Gastrocnemius medialis (tissue), 4 donors: ENCODE data around the gene FYN. TPM values are rescaled to one million over a fixed set of nuclear protein-coding genes. Genes with fewer than 3 reads are reported as not detected.

Experiments used
- ATAC-seq, 2 donors: fragments of 150-250 bp; one replicate each; pipeline ENCODE4 v1.9.1; 2016
- DNase-seq, 2 donors: peaks; one replicate each; pipeline ENCODE4 v3.0.0-alpha.2; 2019
- H3K27ac ChIP-seq, 4 donors: fragments of 200-600 bp; sonication (generic); 1 replicate in 1 of 4; 2 replicates in 3 of 4; pipeline ENCODE4 v1.5.1; 2016 to 2018; ENCODE audit warnings: mild to moderate bottlenecking in 2 of 4, moderate library complexity in 1 of 4
- H3K27me3 ChIP-seq, 3 donors: fragments of 200-600 bp; sonication (generic) in 2 of 3; 1 replicate in 1 of 3; 2 replicates in 2 of 3; pipeline versions ENCODE4 v1.5.1 to v1.6.0; 2016 to 2019; ENCODE audit warnings: mild to moderate bottlenecking in 1 of 3, moderate library complexity in 1 of 3
- H3K36me3 ChIP-seq, 2 donors: fragments of 200-600 bp; sonication (generic) in 1 of 2; one replicate each; pipeline ENCODE4 v1.5.1; 2017 to 2018
- H3K4me1 ChIP-seq, 2 donors: fragments of 200-600 bp; sonication (generic) in 1 of 2; one replicate each; pipeline ENCODE4 v1.5.1; 2016 to 2017; ENCODE audit warnings: mild to moderate bottlenecking in 2 of 2
- H3K4me3 ChIP-seq, 4 donors: fragments of 200-600 bp; sonication (generic) in 3 of 4; 1 replicate in 1 of 4; 2 replicates in 3 of 4; pipeline ENCODE4 v1.5.1; 2016 to 2019; ENCODE audit warnings: mild to moderate bottlenecking in 2 of 4
- H3K9me3 ChIP-seq, 3 donors: fragments of 200-600 bp; sonication (generic) in 2 of 3; 1 replicate in 1 of 3; 2 replicates in 2 of 3; pipeline ENCODE4 v1.5.1; 2016 to 2019
- POLR2A ChIP-seq, 2 donors: fragments of 450-650 bp; IDR thresholded peaks; one replicate each; pipeline ENCODE4 v1.6.1; 2017; ENCODE audit warnings: antibody characterized with exemption in 2 of 2, mild to moderate bottlenecking in 2 of 2, moderate library complexity in 2 of 2
- in situ Hi-C, 4 donors: fragments of 200-750 bp; cut with MboI; loops; one replicate each; pipeline versions ENCODE4 v1.15.0 to v1.8.0; 2017; ENCODE audit warnings: low sequenced_read_pairs in 4 of 4
- intact Hi-C: fragments of 100-400 bp; cut with DNase I; formaldehyde crosslinking; loops from one replicate; pipeline ENCODE4 v1.15.1; 2023; ENCODE audit warnings: low total_unique reads
- total RNA-seq, 4 donors: library from RNA; depleted of rRNA; stranded (reverse); fragments of >200 nt; gene quantifications; one replicate each; pipeline versions ENCODE4 v1.1.0 to v1.2.3, GENCODE V29; 2016
- TF ChIP-seq, protein P1 (sequence below), 5 experiments: fragments of 450-650 bp in 3 of 5; fragments of 200-600 bp in 2 of 5; sonication (generic) in 2 of 5; IDR thresholded peaks in 4 of 5; conservative IDR thresholded peaks in 1 of 5; 1 replicate in 4 of 5; 2 replicates in 1 of 5; pipeline ENCODE4 v1.5.1; 2016 to 2019; ENCODE audit warnings: antibody characterized with exemption in 5 of 5, mild to moderate bottlenecking in 3 of 5, moderate library complexity in 3 of 5

Gene FYN
- total RNA-seq, 4 donors from 2014 or later, result 9.2 to 36.8 (median 17.0) TPM

DNA sequence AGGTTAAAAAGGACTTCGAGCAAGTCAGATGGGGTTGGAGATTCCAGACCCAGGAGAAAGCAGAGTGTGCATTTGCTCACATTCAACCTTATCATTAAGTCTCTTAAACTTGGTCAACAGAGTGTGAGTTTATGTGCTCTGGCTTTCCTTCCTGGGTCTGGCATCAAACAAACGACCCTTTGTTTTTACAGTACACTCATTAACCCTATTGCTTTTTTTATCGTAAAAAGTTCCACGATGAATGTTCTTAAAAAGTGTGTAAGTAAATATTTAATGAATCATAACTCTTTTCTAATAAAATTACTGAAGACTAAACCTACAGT lies 2.5 kb downstream of the FYN start:
- no peaks in the 10 kb centered on the region for H3K36me3 ChIP-seq
- intact Hi-C loops, result loop anchor here (5.0 to 10.0 kb wide), 4 partner anchors 127 to 993 kb away; partner anchors contain the start of gene REV3L
- DNase-seq (no peak), ATAC-seq (no peak)
- TF ChIP-seq POLR2A (IDR thresholded peaks at IDR 0.05), result no peak
- TF ChIP-seq, protein P1, sequence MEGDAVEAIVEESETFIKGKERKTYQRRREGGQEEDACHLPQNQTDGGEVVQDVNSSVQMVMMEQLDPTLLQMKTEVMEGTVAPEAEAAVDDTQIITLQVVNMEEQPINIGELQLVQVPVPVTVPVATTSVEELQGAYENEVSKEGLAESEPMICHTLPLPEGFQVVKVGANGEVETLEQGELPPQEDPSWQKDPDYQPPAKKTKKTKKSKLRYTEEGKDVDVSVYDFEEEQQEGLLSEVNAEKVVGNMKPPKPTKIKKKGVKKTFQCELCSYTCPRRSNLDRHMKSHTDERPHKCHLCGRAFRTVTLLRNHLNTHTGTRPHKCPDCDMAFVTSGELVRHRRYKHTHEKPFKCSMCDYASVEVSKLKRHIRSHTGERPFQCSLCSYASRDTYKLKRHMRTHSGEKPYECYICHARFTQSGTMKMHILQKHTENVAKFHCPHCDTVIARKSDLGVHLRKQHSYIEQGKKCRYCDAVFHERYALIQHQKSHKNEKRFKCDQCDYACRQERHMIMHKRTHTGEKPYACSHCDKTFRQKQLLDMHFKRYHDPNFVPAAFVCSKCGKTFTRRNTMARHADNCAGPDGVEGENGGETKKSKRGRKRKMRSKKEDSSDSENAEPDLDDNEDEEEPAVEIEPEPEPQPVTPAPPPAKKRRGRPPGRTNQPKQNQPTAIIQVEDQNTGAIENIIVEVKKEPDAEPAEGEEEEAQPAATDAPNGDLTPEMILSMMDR (IDR thresholded peaks at IDR 0.05 in 4 of 5, conservative IDR thresholded peaks at IDR 0.05 in 1 of 5), result no peak
- peak overlapping the region in 2 of 4 donors; percentile 53 to 66 for H3K4me3 ChIP-seq
- no peak overlapping the region for H3K27ac ChIP-seq
- H3K27me3 ChIP-seq, result peaks cover 0 to 29% (median 15%) of the 10 kb centered on the region in 3 donors
- in situ Hi-C loops, result loop anchor here in 1 of 4 donors (25.0 kb wide), 1 partner anchor 133 kb away; no protein-coding TSS in a partner anchor
- H3K4me1 ChIP-seq, result peaks cover 4 to 5% of the 10 kb centered on the region in 2 donors
- no peaks in the 10 kb centered on the region for H3K9me3 ChIP-seq

DNA sequence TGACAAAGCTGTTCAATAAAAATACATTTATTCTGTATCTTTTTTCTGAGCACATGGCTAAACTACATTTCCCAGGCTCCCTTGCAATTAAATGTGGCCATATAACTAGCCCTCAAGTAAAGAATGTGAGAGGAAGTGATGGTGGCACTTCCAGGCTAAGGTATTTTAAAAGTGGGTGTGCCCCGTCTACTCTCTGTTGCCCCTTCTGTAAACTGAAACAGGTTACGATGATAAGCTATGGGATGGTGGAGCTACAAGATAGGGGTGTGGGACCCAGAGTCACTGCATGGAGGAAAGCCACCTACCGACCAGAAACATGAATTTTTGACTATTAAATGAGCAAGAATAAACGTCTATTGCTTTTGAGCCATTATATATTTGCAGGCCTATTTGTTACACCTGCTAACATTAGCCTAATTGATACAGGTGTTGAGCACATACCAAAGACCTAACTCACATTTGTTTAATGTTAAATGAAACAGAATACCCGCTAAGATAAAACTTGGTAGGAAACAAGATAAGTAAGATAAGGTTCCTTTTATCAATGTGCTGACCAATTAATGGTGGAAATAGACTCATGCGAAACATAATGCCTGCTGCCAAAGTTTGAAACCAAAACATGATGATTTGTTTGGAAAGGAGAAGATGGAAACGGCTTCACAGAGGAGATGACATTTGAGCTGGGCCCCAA lies 3.1 kb downstream of the FYN start:
- TF ChIP-seq, protein P1 (IDR thresholded peaks at IDR 0.05 in 4 of 5, conservative IDR thresholded peaks at IDR 0.05 in 1 of 5), result no peak
- TF ChIP-seq POLR2A (IDR thresholded peaks at IDR 0.05), result no peak
- ATAC-seq (no peak), DNase-seq (no peak)
- H3K27me3 ChIP-seq, result peaks cover 0 to 26% (median 15%) of the 10 kb centered on the region in 3 donors
- intact Hi-C loops, result loop anchor here (5.0 to 10.0 kb wide), 4 partner anchors 127 to 993 kb away; partner anchors contain the start of gene REV3L
- H3K9me3 ChIP-seq, result no peaks in the 10 kb centered on the region
- peaks cover 4 to 5% of the 10 kb centered on the region in 2 donors for H3K4me1 ChIP-seq
- no peak overlapping the region for H3K27ac ChIP-seq
- H3K4me3 ChIP-seq, result peak overlapping the region in 1 of 4 donors; percentile 53
- in situ Hi-C loops, result loop anchor here in 1 of 4 donors (25.0 kb wide), 1 partner anchor 133 kb away; no protein-coding TSS in a partner anchor
- no peaks in the 10 kb centered on the region for H3K36me3 ChIP-seq

DNA sequence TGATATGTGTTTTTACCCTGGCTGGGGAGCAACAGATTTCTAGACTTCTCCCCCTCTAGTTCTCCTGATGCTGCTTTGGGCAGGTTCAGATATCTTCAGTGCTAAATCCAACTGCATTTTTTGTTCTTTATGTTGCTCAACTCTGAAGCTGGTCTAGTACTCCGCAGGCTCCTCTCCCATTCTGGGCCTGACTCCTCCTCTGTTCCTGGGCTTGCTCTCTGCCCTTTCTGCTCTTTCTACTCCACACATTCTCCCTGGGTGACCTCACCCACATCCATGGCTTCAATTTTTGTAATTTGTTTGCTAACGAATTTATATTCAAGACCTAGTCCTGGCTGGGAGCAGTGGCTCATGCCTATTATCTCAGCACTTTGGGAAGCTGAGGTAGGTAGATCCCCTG lies 6.4 kb downstream of the FYN start:
- in situ Hi-C loops, result loop anchor here in 1 of 4 donors (25.0 kb wide), 1 partner anchor 130 kb away; no protein-coding TSS in a partner anchor
- H3K9me3 ChIP-seq, result no peaks in the 10 kb centered on the region
- H3K27ac ChIP-seq, result no peak overlapping the region
- peaks cover 0 to 4% of the 10 kb centered on the region in 2 donors for H3K4me1 ChIP-seq
- DNase-seq, result no peak
- H3K36me3 ChIP-seq, result no peaks in the 10 kb centered on the region
- TF ChIP-seq POLR2A (IDR thresholded peaks at IDR 0.05), result no peak
- no peak for ATAC-seq
- H3K27me3 ChIP-seq, result peaks cover 0 to 17% (median under 1%) of the 10 kb centered on the region in 3 donors
- intact Hi-C loops, result no loop called here
- H3K4me3 ChIP-seq, result no peak overlapping the region

DNA sequence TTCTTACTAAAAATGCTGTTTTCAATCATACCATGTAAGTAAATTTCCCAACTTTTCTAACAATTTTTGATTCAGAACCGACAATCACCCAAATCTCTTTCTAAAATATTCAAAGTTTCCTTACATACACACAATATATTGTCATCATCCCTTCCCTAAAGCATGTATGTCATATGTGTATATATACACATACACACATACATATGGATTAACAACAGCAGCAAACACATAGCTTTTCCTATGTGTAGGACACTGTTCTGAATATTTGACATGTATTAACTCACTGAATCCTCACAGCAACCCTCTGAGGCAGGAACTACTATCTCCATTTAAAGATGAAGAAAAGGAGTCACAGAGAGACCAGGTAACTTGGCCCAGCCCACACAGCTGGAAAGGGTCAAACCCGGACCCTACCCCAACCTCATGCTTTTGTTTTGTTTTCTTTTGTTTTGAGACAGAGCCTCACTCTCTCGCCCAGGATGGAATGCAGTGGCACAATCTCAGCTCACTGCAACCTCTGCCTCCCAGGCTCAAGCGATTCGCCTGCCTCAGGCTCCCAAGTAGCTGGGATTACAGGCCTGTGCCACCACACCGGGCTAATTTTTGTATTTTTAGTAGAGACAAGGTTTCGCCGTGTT lies 7.2 kb downstream of the FYN start:
- DNase-seq, result no peak
- H3K27me3 ChIP-seq, result peaks cover 0 to 11% (median 0%) of the 10 kb centered on the region in 3 donors
- no peak overlapping the region for H3K27ac ChIP-seq
- H3K9me3 ChIP-seq, result no peaks in the 10 kb centered on the region
- intact Hi-C loops, result no loop called here
- no peak overlapping the region for H3K4me3 ChIP-seq
- TF ChIP-seq POLR2A (IDR thresholded peaks at IDR 0.05), result no peak
- TF ChIP-seq, protein P1 (IDR thresholded peaks at IDR 0.05 in 4 of 5, conservative IDR thresholded peaks at IDR 0.05 in 1 of 5), result no peak
- in situ Hi-C loops, result loop anchor here in 1 of 4 donors (25.0 kb wide), 1 partner anchor 129 kb away; no protein-coding TSS in a partner anchor
- no peaks in the 10 kb centered on the region for H3K36me3 ChIP-seq
- no peak for ATAC-seq
- peaks cover 0 to 4% of the 10 kb centered on the region in 2 donors for H3K4me1 ChIP-seq

DNA sequence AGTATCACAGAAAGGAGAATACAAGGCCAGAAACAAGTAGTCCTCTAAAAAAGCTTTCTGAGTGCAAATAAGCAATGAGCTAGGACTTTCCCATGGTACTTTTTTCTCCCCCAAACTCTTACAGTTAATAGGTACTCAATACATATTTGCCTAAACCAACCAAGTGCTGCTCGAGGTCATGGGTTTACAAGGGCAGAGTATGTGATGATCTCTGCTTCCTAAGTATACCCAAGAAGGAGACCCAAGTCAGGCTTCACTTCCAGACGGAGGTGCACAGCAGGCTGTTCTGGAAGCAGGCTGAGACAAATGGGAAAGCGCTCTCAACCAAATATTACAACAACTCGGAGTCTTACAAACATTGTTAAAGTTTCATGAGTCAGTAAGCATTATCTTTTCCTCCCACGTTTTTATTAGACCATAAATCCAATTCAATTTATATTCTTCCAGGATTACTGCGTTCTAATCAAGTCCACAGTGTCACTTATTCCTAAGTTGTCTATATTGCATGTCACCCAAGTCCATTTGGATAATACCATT lies 8.1 kb downstream of the FYN start:
- intact Hi-C loops, result no loop called here
- in situ Hi-C loops, result loop anchor here in 1 of 4 donors (25.0 kb wide), 1 partner anchor 128 kb away; no protein-coding TSS in a partner anchor
- Histone ChIP-seq H3K27ac (no peak overlapping the region), H3K36me3 (no peaks in the 10 kb centered on the region), H3K9me3 (no peaks in the 10 kb centered on the region), H3K27me3 (peaks cover 0 to 2% (median 0%) of the 10 kb centered on the region in 3 donors), H3K4me1 (peaks cover 0 to 4% of the 10 kb centered on the region in 2 donors), H3K4me3 (no peak overlapping the region)
- ATAC-seq (no peak), DNase-seq (no peak)
- TF ChIP-seq, protein P1 (IDR thresholded peaks at IDR 0.05 in 4 of 5, conservative IDR thresholded peaks at IDR 0.05 in 1 of 5), result no peak
